HEK293T (cell line): ENCODE measurements around the gene OLFML3.
"Not testable (repeated sequence)": the region's sequence is repeated elsewhere in the genome, so short reads cannot be mapped to it uniquely, and the experiment has no call there.

Experiments used
- CTCF ChIA-PET: fragments of 350-600 bp; formaldehyde crosslinking; extraction: SDS; loops from one replicate; lab custom pipeline; 2021; ENCODE audit warnings: antibody characterized with exemption, inconsistent platforms; lab: Yijun Ruan, JAX
- POLR2A ChIA-PET: fragments of 350-600 bp; formaldehyde crosslinking; extraction: SDS; loops from one replicate; lab custom pipeline; 2020; ENCODE audit warnings: antibody characterized with exemption, inconsistent platforms; lab: Yijun Ruan, JAX
- DNase-seq: peaks from one replicate; pipeline ENCODE4 v3.0.0; 2012; ENCODE audit warnings: mixed read lengths; ENCODE audit errors: extremely low spot score
- ARNT ChIP-seq: fragments of 450-650 bp; IDR thresholded peaks from 2 replicates; pipeline ENCODE4 v1.6.1; 2017; ENCODE audit warnings: mild to moderate bottlenecking
- BHLHE40 ChIP-seq: fragments of 450-650 bp; IDR thresholded peaks from 2 replicates; pipeline ENCODE4 v1.6.1; 2016; ENCODE audit warnings: mild to moderate bottlenecking, moderate library complexity, borderline replicate concordance
- CTBP1 ChIP-seq: fragments of 450-650 bp; IDR thresholded peaks from 2 replicates; pipeline ENCODE4 v1.6.1; 2016; ENCODE audit warnings: borderline replicate concordance
- ELF4 ChIP-seq: fragments of 450-650 bp; IDR thresholded peaks from 2 replicates; pipeline ENCODE4 v1.6.1; 2017; ENCODE audit warnings: antibody characterized with exemption
- FOXA1 ChIP-seq: fragments of 450-650 bp; IDR thresholded peaks from 2 replicates; pipeline ENCODE4 v1.6.1; 2016; ENCODE audit warnings: mild to moderate bottlenecking
- FOXK2 ChIP-seq: fragments of 450-650 bp; IDR thresholded peaks from 2 replicates; pipeline ENCODE4 v1.6.1; 2016; ENCODE audit warnings: mild to moderate bottlenecking
- FOXM1 ChIP-seq: fragments of 450-650 bp; IDR thresholded peaks from 2 replicates; pipeline ENCODE4 v1.6.1; 2017; ENCODE audit warnings: mild to moderate bottlenecking, borderline replicate concordance
- HDGF ChIP-seq: fragments of 450-650 bp; IDR thresholded peaks from 2 replicates; pipeline ENCODE4 v1.6.1; 2017; ENCODE audit warnings: antibody characterized with exemption, borderline replicate concordance
- L3MBTL2 ChIP-seq: fragments of 450-650 bp; conservative IDR thresholded peaks from 2 replicates; pipeline ENCODE4 v1.6.1; 2016; ENCODE audit warnings: mild to moderate bottlenecking
- LEF1 ChIP-seq: fragments of 450-650 bp; IDR thresholded peaks from 2 replicates; pipeline ENCODE4 v1.6.1; 2017; ENCODE audit warnings: mild to moderate bottlenecking, borderline replicate concordance
- NFRKB ChIP-seq: fragments of 450-650 bp; IDR thresholded peaks from 2 replicates; pipeline ENCODE4 v1.6.1; 2016; ENCODE audit warnings: mild to moderate bottlenecking, moderate library complexity
- PKNOX1 ChIP-seq: fragments of 450-650 bp; IDR thresholded peaks from 2 replicates; pipeline ENCODE4 v1.6.1; 2016
- SP1 ChIP-seq: fragments of 450-650 bp; IDR thresholded peaks from 2 replicates; pipeline ENCODE4 v1.6.1; 2017
- SUZ12 ChIP-seq: fragments of 450-650 bp; IDR thresholded peaks from 2 replicates; pipeline ENCODE4 v1.6.1; 2016; ENCODE audit warnings: mild to moderate bottlenecking
- TARDBP ChIP-seq: fragments of 450-650 bp; IDR thresholded peaks from 2 replicates; pipeline ENCODE4 v1.6.1; 2016
- ZNF384 ChIP-seq: fragments of 450-650 bp; IDR thresholded peaks from 2 replicates; pipeline ENCODE4 v1.6.1; 2016

OLFML3 gene

GRCh38 chr1:114002492-114003239 lies 23.4 kb downstream of the OLFML3 start:
- POLR2A ChIA-PET = no interaction called here
- no peak for DNase-seq
- CTCF ChIA-PET = no interaction called here
- no peak for TF ChIP-seq PKNOX1
- no peak for TF ChIP-seq L3MBTL2
- TF ChIP-seq HDGF = no peak
- no peak for TF ChIP-seq ELF4
- no peak for TF ChIP-seq ARNT
- TF ChIP-seq FOXA1 = no peak
- no peak for TF ChIP-seq BHLHE40
- TF ChIP-seq NFRKB = no peak

GRCh38 chr1:114003431-114003830 lies 24.2 kb downstream of the OLFML3 start:
- no peak for TF ChIP-seq NFRKB
- TF ChIP-seq LEF1 = no peak
- no peak for TF ChIP-seq L3MBTL2
- TF ChIP-seq TARDBP = no peak
- TF ChIP-seq BHLHE40 = no peak
- no peak for TF ChIP-seq FOXA1
- no peak for TF ChIP-seq FOXK2
- no peak for TF ChIP-seq ZNF384
- no peak for TF ChIP-seq ELF4
- no peak for TF ChIP-seq ARNT
- TF ChIP-seq SP1 = no peak
- no peak for TF ChIP-seq SUZ12
- TF ChIP-seq HDGF = no peak
- TF ChIP-seq FOXM1 = no peak
- TF ChIP-seq CTBP1 = no peak
- no peak for TF ChIP-seq PKNOX1
- no peak for DNase-seq
- ChIA-PET CTCF (interaction anchor here (1.2 kb wide), 1 partner anchor 279 kb away, joined by 3 read pairs; no protein-coding TSS in a partner anchor), POLR2A (no interaction called here)

- DNase-seq, CTCF ChIA-PET, POLR2A ChIA-PET: not testable (repeated sequence)
Measured at GRCh38 chr1:114006825-114007224, 27.6 kb downstream of the OLFML3 start.

GRCh38 chr1:114008480-114008941 lies 29.2 kb downstream of the OLFML3 start:
- POLR2A ChIA-PET = no interaction called here
- no peak for DNase-seq
- no peak for TF ChIP-seq ZNF384
- no peak for TF ChIP-seq HDGF
- TF ChIP-seq ARNT = no peak
- no peak for TF ChIP-seq BHLHE40
- TF ChIP-seq TARDBP = no peak
- TF ChIP-seq CTBP1 = no peak
- no peak for TF ChIP-seq FOXM1
- no peak for TF ChIP-seq PKNOX1
- TF ChIP-seq SUZ12 = no peak
- no peak for TF ChIP-seq FOXK2
- no peak for TF ChIP-seq SP1
- TF ChIP-seq LEF1 = no peak
- TF ChIP-seq FOXA1 = no peak
- TF ChIP-seq L3MBTL2 = no peak
- TF ChIP-seq NFRKB = no peak
- no peak for TF ChIP-seq ELF4
- CTCF ChIA-PET = no interaction called here

- no peak for DNase-seq
- no peak for TF ChIP-seq NFRKB
- TF ChIP-seq HDGF = no peak
- no peak for TF ChIP-seq L3MBTL2
- TF ChIP-seq ARNT = no peak
- no peak for TF ChIP-seq LEF1
- TF ChIP-seq ZNF384 = no peak
- no peak for TF ChIP-seq FOXM1
- TF ChIP-seq BHLHE40 = no peak
- TF ChIP-seq ELF4 = no peak
- no peak for TF ChIP-seq FOXK2
- TF ChIP-seq TARDBP = no peak
- TF ChIP-seq PKNOX1 = no peak
- no peak for TF ChIP-seq SUZ12
- no peak for TF ChIP-seq SP1
- no peak for TF ChIP-seq CTBP1
- TF ChIP-seq FOXA1 = no peak
- CTCF ChIA-PET = no interaction called here
- POLR2A ChIA-PET = no interaction called here
Measured at GRCh38 chr1:114008993-114009392, 29.7 kb downstream of the OLFML3 start.

GRCh38 chr1:114009393-114009792 lies 30.1 kb downstream of the OLFML3 start:
- ChIA-PET POLR2A (no interaction called here), CTCF (interaction anchor here (1.2 kb wide), 1 partner anchor 14 kb away, joined by 3 read pairs; no protein-coding TSS in a partner anchor)
- no peak for DNase-seq
- TF ChIP-seq ZNF384 = no peak
- no peak for TF ChIP-seq FOXA1
- TF ChIP-seq LEF1 = no peak
- TF ChIP-seq ARNT = no peak
- no peak for TF ChIP-seq FOXK2
- TF ChIP-seq BHLHE40 = no peak
- TF ChIP-seq TARDBP = no peak
- TF ChIP-seq NFRKB = no peak
- TF ChIP-seq PKNOX1 = no peak
